Measurements from ENCODE around the gene GRK3.

DNA sequence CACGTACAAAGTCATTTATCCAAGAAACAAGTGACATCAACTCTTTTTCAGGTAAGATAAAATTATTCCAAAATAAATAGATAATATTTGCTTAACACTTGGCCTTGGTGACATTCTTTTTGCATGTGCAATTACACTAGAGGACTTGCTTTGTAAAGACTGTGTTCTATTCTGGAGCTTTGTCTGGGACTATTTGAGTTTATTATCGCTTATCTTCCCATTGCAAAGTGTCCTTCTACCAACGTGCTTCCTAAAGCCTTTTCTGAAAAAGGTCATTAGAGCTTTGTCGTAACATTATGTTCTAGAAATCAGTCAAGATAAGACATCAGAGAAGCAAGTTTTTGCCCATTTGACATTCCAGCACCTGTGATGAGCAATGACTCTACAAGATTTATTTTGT is 99.2 kb downstream of the GRK3 start:
- TF ChIP-seq, protein P1, sequence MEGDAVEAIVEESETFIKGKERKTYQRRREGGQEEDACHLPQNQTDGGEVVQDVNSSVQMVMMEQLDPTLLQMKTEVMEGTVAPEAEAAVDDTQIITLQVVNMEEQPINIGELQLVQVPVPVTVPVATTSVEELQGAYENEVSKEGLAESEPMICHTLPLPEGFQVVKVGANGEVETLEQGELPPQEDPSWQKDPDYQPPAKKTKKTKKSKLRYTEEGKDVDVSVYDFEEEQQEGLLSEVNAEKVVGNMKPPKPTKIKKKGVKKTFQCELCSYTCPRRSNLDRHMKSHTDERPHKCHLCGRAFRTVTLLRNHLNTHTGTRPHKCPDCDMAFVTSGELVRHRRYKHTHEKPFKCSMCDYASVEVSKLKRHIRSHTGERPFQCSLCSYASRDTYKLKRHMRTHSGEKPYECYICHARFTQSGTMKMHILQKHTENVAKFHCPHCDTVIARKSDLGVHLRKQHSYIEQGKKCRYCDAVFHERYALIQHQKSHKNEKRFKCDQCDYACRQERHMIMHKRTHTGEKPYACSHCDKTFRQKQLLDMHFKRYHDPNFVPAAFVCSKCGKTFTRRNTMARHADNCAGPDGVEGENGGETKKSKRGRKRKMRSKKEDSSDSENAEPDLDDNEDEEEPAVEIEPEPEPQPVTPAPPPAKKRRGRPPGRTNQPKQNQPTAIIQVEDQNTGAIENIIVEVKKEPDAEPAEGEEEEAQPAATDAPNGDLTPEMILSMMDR (IDR thresholded peaks at IDR 0.05), result no peak
- TF ChIP-seq POLR2A (IDR thresholded peaks at IDR 0.05), result no peak
- TF ChIP-seq POLR2AphosphoS5 (IDR thresholded peaks at IDR 0.05), result no peak
